Renal cortex interstitium (tissue), 11 donors: ENCODE results near the gene INSYN1. TPM values are rescaled to one million over a fixed set of nuclear protein-coding genes. Genes with fewer than 3 reads are reported as not detected.

Experiments
- DNase-seq, 11 donors: peaks; one replicate each; pipeline ENCODE4 v3.0.0-alpha.2; 2013; ENCODE audit warnings: low read depth in 9 of 11, low spot score in 4 of 11; ENCODE audit errors: extremely low read depth in 1 of 11
- polyA plus RNA-seq, 3 donors: library from polyadenylated mRNA; unstranded; fragments of 120-200 nt; gene quantifications; one replicate each; pipeline ENCODE4 v1.2.1, GENCODE V29; 2013; ENCODE audit not compliant: insufficient read length in 3 of 3

Gene INSYN1
- polyA plus RNA-seq, 3 donors = 11.1 to 26.2 (median 22.8) TPM

- no peak for DNase-seq
Measured at GRCh38 chr15:73756390-73756789, 3.2 kb upstream of the INSYN1 start.

GRCh38 chr15:73755946-73756345, 2.8 kb upstream of the INSYN1 start:
- no peak for DNase-seq

DNA sequence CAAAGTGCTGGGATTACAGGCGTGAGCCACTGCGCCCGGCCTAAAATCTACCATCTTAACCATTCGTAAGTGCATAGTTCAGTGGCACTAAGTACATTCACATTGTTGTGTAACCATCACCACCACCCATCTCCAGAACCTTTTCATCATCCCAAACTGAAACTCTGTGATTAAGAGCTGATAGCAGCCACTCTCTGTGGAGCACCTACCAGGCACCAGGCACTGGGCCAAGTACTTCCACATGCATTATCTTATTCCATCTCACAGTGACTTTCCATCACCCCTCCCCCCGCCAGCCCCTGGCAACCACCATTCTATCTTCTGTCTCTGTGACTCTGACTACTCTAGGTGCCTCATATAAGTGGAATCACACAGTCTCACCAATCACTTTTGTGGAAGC, 2.3 kb upstream of the INSYN1 start:
- no peak for DNase-seq

DNA sequence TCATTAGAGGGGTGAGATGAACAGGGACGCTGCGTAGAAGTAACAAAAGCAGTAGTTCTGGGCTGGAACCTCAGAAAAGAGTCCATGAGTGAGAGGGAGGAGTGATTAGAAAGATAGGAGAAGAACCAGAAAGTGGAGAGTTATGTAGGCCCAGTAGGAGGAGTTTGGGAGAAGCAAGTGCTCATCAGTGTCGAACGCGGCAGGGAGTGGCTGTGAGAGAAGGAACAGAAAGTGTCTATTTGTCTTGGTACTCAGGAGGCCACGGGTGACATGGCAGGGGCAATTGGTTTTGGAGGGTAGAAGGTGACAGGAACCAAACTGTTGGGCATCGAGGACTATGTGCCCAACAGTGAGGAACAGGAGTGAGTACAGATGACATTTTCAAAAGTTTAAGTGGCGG, 1.3 kb upstream of the INSYN1 start:
- no peak for DNase-seq

GRCh38 chr15:73752806-73753193, 351 bp downstream of the INSYN1 start:
- peak in 6 of 11 donors; percentile 18 to 34 (median 28) for DNase-seq

- DNase-seq = peak in 4 of 11 donors; percentile 10 to 28 (median 22)
Measured at GRCh38 chr15:73751899-73752805, 999 bp downstream of the INSYN1 start.

DNA sequence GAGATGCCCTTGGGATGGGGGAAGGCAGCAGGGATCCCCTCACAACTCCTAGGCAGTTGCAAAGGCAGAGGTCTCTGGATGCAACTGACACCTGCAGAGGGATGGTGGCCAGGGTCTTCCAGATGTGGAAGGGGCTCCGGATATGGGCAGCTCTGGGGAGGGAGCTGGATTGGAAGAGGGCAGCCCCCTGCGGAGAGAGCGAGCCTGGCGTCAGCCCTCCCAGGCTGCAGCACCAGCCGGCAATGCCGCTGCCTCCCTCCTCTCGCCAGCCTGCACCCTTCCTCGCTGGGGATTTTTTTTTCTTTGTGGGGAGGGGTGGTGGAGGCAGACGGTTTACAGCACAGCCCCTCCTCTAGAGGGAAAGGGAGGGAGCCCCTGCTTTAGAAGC, 1.6 kb downstream of the INSYN1 start:
- no peak for DNase-seq

DNA sequence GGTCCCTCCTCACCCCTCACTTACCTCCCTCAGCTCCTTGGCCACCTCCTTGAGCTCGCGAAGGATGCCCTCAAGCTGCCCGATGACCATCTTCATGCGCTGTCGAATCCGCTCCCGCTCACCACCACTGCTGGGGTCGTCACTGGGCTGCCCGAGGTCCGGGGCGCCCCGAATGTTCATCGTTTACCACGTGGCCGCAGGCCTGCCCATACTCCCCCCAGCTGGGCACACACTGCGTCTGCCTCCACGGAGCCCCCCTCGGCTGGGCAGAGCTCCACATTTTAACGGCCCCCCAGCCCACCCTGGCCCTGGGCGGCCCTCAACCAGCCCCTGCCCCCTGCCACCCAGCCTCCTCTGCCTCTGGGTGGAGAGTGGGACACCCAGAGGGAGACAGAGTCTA, 2.2 kb downstream of the INSYN1 start:
- no peak for DNase-seq

DNA sequence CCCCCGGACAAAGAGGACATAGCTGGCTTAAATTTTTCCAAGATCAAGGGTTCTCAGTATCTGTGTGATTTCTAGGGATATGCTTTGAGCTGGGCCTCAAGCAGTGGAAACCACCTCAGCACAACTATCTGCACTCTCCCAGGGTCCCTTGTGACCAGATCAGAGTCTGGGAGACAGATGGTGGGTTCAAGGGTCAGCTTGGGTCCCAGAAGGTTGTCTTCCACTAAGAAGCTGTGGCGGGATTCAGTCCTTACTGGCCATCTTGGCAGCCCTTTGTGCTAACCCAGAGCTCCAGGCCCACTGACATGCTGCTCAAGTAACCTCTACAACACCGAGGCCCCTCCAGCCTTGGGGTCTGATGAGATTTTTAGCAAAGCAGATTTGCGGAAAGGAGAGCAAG, 2.7 kb downstream of the INSYN1 start:
- DNase-seq = no peak

GRCh38 chr15:73749971-73750370, 3.2 kb downstream of the INSYN1 start:
- DNase-seq = no peak

DNA sequence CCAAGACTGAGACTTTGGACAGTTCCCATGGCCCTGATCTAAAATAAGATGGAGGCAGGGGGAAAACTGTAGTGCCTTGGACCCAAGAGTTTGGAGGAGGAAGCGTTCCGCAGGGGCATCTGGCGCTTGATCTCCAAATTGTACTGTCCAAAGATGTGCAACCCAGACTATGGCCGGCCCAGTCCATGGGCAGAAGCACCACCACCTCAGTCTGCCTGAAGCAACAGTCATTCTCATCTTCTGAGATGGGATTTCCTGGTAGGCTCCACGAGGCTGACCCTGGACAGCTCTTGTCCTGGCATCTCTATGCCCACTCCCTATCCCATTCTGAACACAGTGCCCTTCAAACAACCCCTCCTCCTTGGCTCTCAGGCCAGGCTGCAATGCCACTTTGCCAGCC, 3.6 kb downstream of the INSYN1 start:
- DNase-seq = no peak

GRCh38 chr15:73748730-73749129, 4.4 kb downstream of the INSYN1 start:
- DNase-seq = no peak

- no peak for DNase-seq
Measured at GRCh38 chr15:73747847-73748590, 5.1 kb downstream of the INSYN1 start.

DNA sequence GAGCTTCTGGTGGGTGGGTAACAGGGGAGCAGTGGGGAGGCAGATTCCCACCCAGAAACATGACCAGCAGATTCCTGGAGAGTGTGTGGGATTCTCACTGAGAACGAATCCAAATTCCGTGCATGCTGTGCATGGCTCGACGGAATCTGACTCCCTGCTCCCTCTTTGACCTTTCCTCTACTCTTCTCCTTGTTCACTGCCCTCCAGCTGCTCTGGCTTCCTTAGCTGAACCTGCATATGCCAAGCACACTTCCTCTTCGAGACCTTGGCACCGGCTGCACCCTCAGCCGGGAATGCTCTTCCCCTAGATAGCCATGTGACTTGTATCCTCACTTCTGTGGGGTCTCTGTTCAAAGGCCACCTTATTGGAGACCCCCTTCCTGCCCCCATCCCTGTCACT, 6.3 kb downstream of the INSYN1 start:
- DNase-seq = peak in 1 of 11 donors; percentile 35

- DNase-seq = no peak
Measured at GRCh38 chr15:73746261-73746660, 6.9 kb downstream of the INSYN1 start.

GRCh38 chr15:73745073-73745472, 8.1 kb downstream of the INSYN1 start:
- DNase-seq = no peak

DNA sequence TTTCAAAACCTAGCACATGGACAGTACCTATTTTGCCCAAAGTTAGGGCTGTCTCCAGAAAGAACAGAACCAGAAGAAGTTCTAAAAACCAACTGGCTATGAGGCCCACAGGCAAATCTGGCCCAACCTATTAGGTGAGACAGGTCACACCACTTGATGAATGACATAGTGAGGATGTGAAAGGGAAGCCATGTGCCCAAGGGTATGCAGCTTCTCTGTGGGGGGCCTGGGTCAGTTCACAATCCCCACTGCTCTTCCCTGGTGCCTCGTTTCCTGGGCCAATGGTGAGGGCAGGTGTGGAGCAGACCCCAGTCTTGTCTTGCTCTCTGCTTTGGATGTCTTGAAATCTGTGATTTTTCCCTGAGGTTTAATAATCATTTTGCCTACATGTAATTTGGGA, 8.9 kb downstream of the INSYN1 start:
- no peak for DNase-seq

- DNase-seq = no peak
Measured at GRCh38 chr15:73741321-73741836, 11.8 kb downstream of the INSYN1 start.

DNA sequence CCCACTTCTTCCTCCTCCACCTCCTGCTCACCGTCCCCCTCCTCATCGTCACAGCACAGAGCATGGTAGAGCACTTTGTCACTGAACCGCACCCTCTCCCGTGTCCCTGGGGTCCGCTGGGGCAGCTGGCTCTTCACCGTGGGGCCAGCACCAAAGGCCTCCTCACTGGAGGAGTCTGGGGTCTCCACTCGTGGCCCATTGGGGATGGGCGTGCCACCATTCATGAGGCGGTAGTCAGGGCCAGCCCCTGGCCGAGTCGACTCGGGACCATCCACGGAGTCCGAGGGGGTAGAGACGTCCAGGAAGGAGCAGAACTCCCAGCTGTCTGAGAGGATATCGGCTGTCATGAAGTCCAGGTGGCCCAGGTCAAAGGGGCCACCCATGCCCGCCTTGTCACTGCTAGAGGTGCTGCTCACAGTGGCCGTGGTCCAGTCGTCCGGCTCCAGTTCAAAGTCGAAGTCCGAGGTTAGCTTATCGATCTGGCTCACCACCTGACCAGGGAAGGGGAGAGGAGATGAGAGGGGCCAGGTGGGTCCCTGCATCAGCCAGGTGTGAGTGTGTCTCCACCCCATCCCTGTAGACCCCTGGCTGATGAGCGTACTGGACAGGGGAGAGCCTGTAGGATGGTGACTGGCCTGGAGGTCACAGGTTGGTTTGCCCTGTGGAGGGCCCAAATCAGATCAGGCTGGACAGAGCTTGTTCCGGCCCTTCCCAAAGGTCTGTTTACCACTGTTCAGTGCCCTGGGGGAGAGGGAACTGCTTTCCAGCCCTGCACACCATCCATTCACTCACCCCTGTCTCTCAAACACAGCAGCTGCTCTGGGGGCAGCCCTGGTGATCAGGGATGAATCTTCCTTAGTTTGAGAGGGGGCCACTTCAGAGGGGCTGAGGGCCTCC, 12.8 kb downstream of the INSYN1 start:
- DNase-seq = no peak
